Colonic mucosa (tissue), 4 donors: ENCODE results near the gene NDC80. TPM values are rescaled to one million over a fixed set of nuclear protein-coding genes. Genes with fewer than 3 reads are reported as not detected.

Experiments
- DNase-seq: peaks from one replicate; pipeline ENCODE4 v3.0.0-alpha.2; 2020
- H3K27ac ChIP-seq: fragments of 200-600 bp; one replicate; pipeline ENCODE4 v1.8.0; 2021
- H3K27me3 ChIP-seq: fragments of 200-600 bp; one replicate; pipeline ENCODE4 v1.8.0; 2021
- H3K36me3 ChIP-seq: fragments of 200-600 bp; one replicate; pipeline ENCODE4 v1.8.0; 2021
- H3K4me1 ChIP-seq: fragments of 200-600 bp; one replicate; pipeline ENCODE4 v1.8.0; 2021; ENCODE audit warnings: mild to moderate bottlenecking
- H3K4me3 ChIP-seq: fragments of 200-600 bp; one replicate; pipeline ENCODE4 v1.8.0; 2021
- H3K9ac ChIP-seq, 2 donors: one replicate each; pipeline ENCODE4 v1.7.0; 2013; ENCODE audit warnings: control low read depth in 2 of 2, low read depth in 2 of 2, low read length in 2 of 2
- H3K9me3 ChIP-seq: fragments of 200-600 bp; one replicate; pipeline ENCODE4 v1.8.0; 2021
- CTCF ChIP-seq: fragments of 200-600 bp; IDR thresholded peaks from one replicate; pipeline ENCODE4 v1.8.0; 2022; ENCODE audit warnings: antibody characterized with exemption, mild to moderate bottlenecking
- intact Hi-C: fragments of 100-400 bp; cut with DNase I; formaldehyde crosslinking; loops from one replicate; pipeline ENCODE4 v1.14.1; 2022
- total RNA-seq, 2 donors: library from RNA; stranded (reverse); fragmentation: NEBNext Ultra II Directional in 1 of 2; extraction: Animal tissue kit (Norgen Biotek cat#: 25700) in 1 of 2; gene quantifications; one replicate each; pipeline ENCODE4 v1.2.1, GENCODE V29; 2021
- donor health status: healthy.
- donor health status: DM: no; HTN: no; CAD: no.
- donor health status: DM: no; HTN: no; CAD: no.

Gene NDC80
- total RNA-seq, 2 donors from 2014 or later = 6.8 to 27.6 TPM

GRCh38 chr18:2569338-2570207 lies 1.8 kb upstream of the NDC80 start:
- H3K9ac ChIP-seq = no peak overlapping the region
- H3K4me3 ChIP-seq = no peak overlapping the region
- no peak for DNase-seq
- intact Hi-C loops = loop anchor here (5.0 kb wide), 1 partner anchor 88 kb away; the partner anchor contains the start of gene SMCHD1
- no peaks in the 10 kb centered on the region for H3K36me3 ChIP-seq
- TF ChIP-seq CTCF = no peak
- H3K4me1 ChIP-seq = peaks cover 4% of the 10 kb centered on the region
- H3K27me3 ChIP-seq = no peaks in the 10 kb centered on the region
- H3K9me3 ChIP-seq = no peaks in the 10 kb centered on the region
- no peak overlapping the region for H3K27ac ChIP-seq

- peak; percentile 74 for DNase-seq
- no peaks in the 10 kb centered on the region for H3K36me3 ChIP-seq
- H3K4me1 ChIP-seq = peaks cover 4% of the 10 kb centered on the region
- H3K4me3 ChIP-seq = peak overlapping the region; percentile 41
- no peaks in the 10 kb centered on the region for H3K9me3 ChIP-seq
- no peaks in the 10 kb centered on the region for H3K27me3 ChIP-seq
- no peak for TF ChIP-seq CTCF
- peak overlapping the region; percentile 87 for H3K27ac ChIP-seq
- intact Hi-C loops = loop anchor here (5.0 kb wide), 1 partner anchor 87 kb away; the partner anchor contains the start of gene SMCHD1
- peak overlapping the region; percentile 86 to 95 for H3K9ac ChIP-seq
These were observed 571 bp upstream of the NDC80 start for GRCh38 chr18:2570772-2571199.

- TF ChIP-seq CTCF = no peak
- DNase-seq = no peak
- H3K9me3 ChIP-seq = no peaks in the 10 kb centered on the region
- H3K4me1 ChIP-seq = peaks cover 4% of the 10 kb centered on the region
- H3K27ac ChIP-seq = no peak overlapping the region
- peak overlapping the region; percentile 1 to 86 for H3K9ac ChIP-seq
- no peaks in the 10 kb centered on the region for H3K27me3 ChIP-seq
- no peaks in the 10 kb centered on the region for H3K36me3 ChIP-seq
- intact Hi-C loops = loop anchor here (5.0 kb wide), 1 partner anchor 85 kb away; the partner anchor contains the start of gene SMCHD1
- peak overlapping the region; percentile 41 for H3K4me3 ChIP-seq
These were observed 813 bp downstream of the NDC80 start for GRCh38 chr18:2572171-2572569.

- Histone ChIP-seq H3K9me3 (no peaks in the 10 kb centered on the region), H3K27me3 (no peaks in the 10 kb centered on the region), H3K4me3 (no peak overlapping the region), H3K27ac (no peak overlapping the region), H3K4me1 (peaks cover 4% of the 10 kb centered on the region), H3K36me3 (no peaks in the 10 kb centered on the region), H3K9ac (no peak overlapping the region)
- intact Hi-C loops = loop anchor here (5.0 kb wide), 1 partner anchor 84 kb away; the partner anchor contains the start of gene SMCHD1
- no peak for DNase-seq
- TF ChIP-seq CTCF = no peak
These were observed 1.5 kb downstream of the NDC80 start for GRCh38 chr18:2572892-2573291.

- H3K36me3 ChIP-seq = no peaks in the 10 kb centered on the region
- intact Hi-C loops = loop anchor here (5.0 kb wide), 1 partner anchor 84 kb away; the partner anchor contains the start of gene SMCHD1
- H3K9me3 ChIP-seq = no peaks in the 10 kb centered on the region
- H3K4me1 ChIP-seq = peaks cover 4% of the 10 kb centered on the region
- no peaks in the 10 kb centered on the region for H3K27me3 ChIP-seq
- no peak overlapping the region for H3K4me3 ChIP-seq
- no peak for DNase-seq
- H3K9ac ChIP-seq = no peak overlapping the region
- TF ChIP-seq CTCF = no peak
- H3K27ac ChIP-seq = no peak overlapping the region
These were observed 2.1 kb downstream of the NDC80 start for GRCh38 chr18:2573408-2573807.
